Stimulated activated CD4-positive, alpha-beta T cell treated with anti-CD3 and anti-CD28 coated beads, Interleukin-12 subunit alpha, Interleukin-12 subunit beta, amount 100 ng/mL, for 4 hours (primary cell): ENCODE measurements around the gene FOXK1.
A peak's percentile ranks its signal among the peaks of the same experiment; 100 is the strongest.
"Not testable (repeated sequence)": the region's sequence is repeated elsewhere in the genome, so short reads cannot be mapped to it uniquely, and the experiment has no call there.

Experiments
- DNase-seq: peaks from one replicate; pipeline ENCODE4 v3.0.0-alpha.2; 2020

The FOXK1 gene

GRCh38 chr7:4787947-4788626 is 106.0 kb downstream of the FOXK1 start:
- DNase-seq: no peak

GRCh38 chr7:4788627-4789189 is 106.6 kb downstream of the FOXK1 start:
- DNase-seq: no peak

DNA sequence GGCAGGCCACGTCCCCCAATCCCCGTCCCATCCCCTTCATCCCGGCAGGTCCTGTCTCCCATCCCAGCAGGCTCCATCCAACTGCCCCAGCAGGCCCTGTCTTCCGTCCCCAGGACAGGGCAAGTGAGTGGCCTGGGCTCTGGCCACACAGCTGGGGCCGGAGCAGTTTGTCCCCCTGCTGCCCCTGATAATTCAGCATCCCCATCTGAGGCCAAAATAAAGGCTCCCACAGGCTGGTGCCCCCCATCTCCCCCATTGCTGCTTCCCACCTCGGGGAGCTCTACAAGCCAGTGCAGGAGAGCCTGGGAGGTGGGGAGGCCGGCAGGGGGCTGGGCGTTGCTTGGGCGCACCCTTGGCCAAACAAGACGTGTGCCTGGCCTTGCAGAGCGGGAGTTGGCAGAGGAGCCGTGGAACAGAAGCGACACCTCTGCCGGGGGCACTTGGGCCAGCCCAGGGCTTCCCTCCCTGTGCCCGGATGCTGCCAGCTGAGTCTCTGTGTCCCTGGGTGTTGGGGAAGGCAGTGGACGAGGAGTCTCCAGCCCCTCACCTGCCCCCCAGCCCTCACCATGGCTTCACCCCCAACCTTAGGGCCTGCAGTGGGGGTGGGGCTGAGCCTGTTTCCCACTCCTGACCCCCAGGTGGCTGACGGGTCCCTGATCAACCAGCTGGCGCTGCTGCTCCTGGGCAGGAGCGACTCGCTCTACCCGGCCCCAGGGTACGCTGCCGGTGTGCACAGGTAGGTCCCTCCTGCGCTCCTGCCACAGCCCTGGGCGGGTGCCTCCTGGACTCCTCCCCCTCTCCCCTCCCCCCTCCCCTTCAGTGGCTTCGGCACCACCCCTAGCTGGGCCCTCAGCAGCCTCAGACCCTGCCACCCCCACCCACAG is 107.3 kb downstream of the FOXK1 start:
- DNase-seq: no peak

- no peak for DNase-seq
Measured at GRCh38 chr7:4790078-4790465, 108.0 kb downstream of the FOXK1 start.

- no peak for DNase-seq
Measured at GRCh38 chr7:4790516-4790991, 108.5 kb downstream of the FOXK1 start.

DNA sequence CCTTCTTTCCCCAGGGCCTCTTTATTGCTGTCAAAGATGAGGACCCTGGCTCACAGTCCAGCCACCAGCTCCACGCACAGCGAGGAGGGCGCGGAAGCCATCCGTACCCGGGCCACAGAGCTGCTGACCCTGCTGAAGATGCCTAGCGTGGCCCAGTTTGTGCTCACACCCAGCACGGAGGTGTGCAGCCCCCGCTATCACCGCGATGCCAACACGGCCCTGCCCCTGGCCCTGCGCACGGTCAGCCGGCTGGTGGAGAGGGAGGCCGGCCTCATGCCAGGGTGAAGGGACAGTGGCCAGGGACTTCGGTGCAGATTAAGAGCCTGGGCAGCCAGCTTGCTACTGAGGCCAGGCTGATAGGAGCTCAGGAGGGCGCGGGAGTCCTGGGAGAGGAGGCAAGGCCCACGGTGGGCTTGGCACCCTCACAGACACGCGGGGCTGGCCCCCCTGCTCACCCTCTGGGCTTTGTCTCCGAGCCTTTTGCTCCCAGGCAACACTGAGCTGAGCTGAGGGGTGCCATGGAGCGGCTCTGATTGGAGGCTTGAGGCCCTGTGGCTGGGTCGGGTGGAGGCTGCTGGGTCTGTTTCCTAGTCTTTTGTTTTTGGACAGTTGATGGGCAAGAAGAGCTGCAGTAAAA is 109.1 kb downstream of the FOXK1 start:
- no peak for DNase-seq

DNA sequence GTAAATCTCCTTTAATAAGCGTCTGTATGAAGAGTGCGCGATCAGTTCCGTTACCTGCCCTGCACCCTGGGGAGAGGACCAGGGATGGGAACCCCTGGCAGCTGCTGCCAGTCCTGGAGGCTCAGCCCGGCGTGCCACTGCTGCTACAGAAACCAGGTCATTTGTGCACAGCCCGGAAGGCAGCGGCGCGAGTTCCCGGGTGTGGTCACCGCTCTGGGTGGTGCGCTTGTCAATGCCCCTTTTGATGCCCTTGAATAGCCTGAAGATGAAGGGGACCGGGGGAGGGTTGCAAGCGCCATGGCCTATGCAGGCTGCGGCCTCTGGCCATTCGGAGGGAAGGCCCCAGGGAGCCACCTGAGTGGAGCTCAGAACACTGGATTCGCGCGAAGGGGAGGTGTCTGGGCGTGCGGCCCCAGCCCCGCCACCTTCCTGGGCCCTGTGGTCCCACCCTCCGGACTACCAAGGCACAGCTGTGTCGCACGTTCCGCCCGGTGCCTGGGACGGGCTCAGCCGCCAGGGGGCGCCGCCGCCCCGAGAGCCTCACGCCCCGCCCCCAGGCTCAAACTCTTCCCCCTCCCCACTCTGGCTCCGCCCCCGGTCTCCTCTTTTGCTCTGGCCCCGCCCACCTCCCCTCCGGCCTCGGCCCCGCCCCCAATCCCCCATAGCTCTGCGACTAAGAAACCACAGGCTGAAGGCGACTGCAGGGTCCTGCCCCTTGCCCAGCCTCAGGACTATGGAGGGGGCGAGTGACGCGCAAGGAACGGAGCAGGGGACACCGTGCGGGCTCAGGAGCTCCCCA is 109.8 kb downstream of the FOXK1 start:
- peak; percentile 80 for DNase-seq

DNA sequence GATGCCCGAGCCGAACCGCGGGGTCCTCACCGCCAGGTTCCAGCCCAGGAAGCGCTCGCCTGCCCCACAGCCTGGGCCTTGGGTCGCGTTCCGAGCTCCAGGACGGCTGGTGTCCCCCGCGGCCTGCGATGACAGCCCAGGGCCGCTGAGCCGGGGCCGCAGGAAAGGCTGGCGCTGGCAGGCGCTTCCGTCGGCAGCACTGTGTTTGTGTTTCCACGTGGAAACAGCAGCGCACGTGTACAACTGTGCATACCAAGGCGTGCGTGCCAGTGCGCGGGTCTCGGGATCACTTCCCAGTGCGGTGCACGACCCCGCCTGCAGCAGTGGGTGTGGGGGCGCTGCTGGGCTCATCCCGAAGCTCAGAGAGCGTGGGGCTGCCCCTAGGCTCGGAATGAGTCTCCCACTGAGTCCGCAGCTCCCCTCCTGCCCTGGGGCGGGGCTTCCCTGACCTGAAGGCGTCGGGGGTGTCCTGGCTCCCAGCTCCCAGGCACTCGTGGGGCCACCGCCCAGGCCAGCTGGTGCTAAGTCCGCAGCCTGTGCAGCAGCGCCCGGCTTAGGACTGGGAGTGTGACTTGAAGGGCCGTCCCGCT is 110.5 kb downstream of the FOXK1 start:
- peak; percentile 20 for DNase-seq

DNA sequence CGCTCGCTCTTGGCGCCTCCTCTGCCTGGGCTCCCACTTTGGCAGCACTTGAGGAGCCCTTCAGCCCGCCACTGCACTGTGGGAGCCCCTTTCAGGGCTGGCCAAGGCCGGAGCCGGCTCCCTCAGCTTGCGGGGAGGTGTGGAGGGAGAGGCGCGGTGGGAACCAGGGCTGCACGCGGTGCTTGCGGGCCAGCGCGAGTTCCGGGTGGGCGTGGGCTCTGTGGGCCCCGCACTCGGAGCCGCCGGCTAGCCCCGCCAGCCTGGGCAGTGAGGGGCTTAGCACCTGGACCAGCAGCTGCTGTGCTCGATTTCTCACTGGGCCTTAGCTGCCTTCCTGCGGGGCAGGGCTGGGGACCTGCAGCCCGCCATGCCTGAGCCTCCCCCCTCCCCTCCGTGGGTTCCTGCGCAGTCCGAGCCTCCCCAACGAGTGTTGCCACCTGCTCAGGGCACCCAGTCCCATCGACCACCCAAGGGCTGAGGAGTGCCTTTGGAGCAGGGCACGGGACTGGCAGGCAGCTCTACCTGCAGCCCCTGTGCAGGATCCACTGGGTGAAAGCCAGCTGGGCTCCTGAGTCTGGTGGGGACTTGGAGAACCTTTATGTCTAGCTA is 111.4 kb downstream of the FOXK1 start:
- DNase-seq: not testable (repeated sequence)

DNA sequence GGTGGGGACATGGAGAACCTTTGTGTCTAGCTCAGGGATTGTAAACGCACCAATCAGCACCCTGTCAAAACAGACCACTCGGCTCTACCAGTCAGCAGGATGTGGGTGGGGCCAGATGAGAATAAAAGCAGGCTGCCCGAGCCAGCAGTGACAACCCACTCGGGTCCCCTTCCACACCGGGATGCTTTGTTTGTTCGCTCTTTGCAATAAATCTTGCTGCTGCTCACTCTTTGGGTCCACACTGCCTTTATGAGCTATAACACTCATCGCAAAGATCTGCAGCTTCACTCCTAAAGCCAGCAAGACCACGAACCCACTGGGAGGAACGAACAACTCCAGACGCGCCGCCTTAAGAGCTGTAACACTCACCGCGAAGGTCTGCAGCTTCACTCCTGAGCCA is 112.1 kb downstream of the FOXK1 start:
- not testable (repeated sequence) for DNase-seq

GRCh38 chr7:4794591-4795350 is 112.7 kb downstream of the FOXK1 start:
- DNase-seq: no peak

DNA sequence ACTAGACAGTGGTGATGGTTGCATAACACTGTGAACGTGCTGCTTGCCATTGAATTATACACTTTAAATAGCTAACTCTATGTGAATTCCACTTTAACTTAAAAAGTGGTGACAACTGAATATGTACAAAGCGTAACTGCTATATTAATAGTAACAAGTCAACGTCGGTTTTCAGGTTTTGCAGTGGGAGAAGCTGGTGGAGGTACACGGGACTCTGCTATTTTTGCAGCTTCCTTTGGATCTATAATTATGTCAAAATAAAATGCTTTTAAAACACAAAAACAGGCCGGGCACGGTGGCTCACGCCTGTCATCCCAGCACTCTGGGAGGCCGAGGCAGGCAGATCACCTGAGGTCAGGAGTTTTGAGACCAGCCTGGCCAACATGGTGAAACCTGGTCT is 114.4 kb downstream of the FOXK1 start:
- no peak for DNase-seq

GRCh38 chr7:4797858-4798705 is 116.0 kb downstream of the FOXK1 start:
- DNase-seq: peak; percentile 68

GRCh38 chr7:4798706-4799235 is 116.7 kb downstream of the FOXK1 start:
- no peak for DNase-seq

- no peak for DNase-seq
Measured at GRCh38 chr7:4799508-4800268, 117.6 kb downstream of the FOXK1 start.

GRCh38 chr7:4800487-4800886 is 118.4 kb downstream of the FOXK1 start:
- DNase-seq: no peak

GRCh38 chr7:4800926-4801838 is 119.1 kb downstream of the FOXK1 start:
- DNase-seq: no peak

DNA sequence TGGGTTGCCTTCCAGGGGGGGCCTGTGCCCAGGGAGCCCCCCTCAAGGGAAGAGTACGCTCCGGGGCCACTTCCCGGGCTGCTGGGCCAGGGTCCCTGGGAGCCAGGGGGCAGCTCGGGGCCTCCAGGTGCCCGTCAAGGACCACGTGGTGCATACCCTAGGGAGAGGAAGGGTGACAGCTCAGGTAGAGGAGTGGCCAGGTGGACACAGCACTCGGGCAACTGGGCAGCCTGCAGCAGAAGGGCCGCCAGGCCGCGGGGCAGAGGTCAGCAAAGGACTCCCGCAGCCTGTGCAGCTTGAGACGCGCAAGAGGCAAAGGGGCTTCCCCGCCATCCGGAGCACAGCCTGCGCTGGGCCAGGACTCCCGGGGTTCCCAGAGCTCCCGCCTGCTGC is 119.7 kb downstream of the FOXK1 start:
- DNase-seq: no peak
